GM10266 (cell line): ENCODE results near the gene ZNF101.
"Not testable (repeated sequence)": the region's sequence is repeated elsewhere in the genome, so short reads cannot be mapped to it uniquely, and the experiment has no call there.

Experiments
- DNase-seq: peaks from one replicate; pipeline ENCODE4 v3.0.0; 2012; ENCODE audit errors: extremely low spot score
- TF ChIP-seq, protein P1 (sequence below): IDR thresholded peaks from 2 replicates; pipeline ENCODE4 v1.5.1; 2012; ENCODE audit warnings: mild to moderate bottlenecking, low read depth; ENCODE audit not compliant: control insufficient read depth, insufficient read depth; ENCODE audit errors: missing control alignments

Gene ZNF101

DNA sequence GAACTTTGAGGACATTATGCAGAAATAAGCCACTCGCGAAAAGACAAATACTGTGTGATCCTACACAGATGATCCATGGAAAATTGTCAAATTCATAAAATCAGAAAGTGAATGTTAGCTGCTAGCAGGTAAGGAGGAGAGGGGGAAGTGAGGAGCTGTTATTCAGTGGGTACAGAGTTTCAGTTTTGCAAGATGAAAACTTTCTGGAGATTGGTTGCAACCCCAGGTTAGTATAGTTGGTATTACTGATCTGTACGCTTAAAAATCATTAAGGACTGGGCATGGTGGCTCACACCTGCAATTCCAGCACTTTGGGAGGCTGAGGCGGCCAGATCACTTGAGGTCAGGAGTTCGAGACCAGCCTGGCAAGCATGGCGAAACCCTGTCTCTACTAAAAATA lies 17.9 kb downstream of the ZNF101 start:
- TF ChIP-seq, protein P1, sequence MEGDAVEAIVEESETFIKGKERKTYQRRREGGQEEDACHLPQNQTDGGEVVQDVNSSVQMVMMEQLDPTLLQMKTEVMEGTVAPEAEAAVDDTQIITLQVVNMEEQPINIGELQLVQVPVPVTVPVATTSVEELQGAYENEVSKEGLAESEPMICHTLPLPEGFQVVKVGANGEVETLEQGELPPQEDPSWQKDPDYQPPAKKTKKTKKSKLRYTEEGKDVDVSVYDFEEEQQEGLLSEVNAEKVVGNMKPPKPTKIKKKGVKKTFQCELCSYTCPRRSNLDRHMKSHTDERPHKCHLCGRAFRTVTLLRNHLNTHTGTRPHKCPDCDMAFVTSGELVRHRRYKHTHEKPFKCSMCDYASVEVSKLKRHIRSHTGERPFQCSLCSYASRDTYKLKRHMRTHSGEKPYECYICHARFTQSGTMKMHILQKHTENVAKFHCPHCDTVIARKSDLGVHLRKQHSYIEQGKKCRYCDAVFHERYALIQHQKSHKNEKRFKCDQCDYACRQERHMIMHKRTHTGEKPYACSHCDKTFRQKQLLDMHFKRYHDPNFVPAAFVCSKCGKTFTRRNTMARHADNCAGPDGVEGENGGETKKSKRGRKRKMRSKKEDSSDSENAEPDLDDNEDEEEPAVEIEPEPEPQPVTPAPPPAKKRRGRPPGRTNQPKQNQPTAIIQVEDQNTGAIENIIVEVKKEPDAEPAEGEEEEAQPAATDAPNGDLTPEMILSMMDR = no peak
- no peak for DNase-seq

DNA sequence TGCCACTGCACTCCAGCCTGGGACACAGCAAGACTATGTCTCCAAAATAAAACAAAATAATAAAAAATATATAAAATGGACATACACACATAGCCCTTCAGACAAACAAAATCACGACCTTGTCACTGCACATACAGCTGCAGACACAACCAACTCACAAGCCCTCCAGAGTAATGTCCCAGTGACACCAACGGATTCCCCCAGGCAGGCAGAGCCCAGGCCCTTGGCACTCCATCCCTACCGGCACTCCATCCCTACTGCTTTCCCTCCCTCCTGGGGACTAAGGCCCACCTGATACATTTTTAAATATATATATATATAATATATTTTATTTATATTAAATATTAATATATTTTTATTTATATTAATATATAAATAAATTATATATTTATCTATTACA lies 18.5 kb downstream of the ZNF101 start:
- TF ChIP-seq, protein P1 = no peak
- no peak for DNase-seq

DNA sequence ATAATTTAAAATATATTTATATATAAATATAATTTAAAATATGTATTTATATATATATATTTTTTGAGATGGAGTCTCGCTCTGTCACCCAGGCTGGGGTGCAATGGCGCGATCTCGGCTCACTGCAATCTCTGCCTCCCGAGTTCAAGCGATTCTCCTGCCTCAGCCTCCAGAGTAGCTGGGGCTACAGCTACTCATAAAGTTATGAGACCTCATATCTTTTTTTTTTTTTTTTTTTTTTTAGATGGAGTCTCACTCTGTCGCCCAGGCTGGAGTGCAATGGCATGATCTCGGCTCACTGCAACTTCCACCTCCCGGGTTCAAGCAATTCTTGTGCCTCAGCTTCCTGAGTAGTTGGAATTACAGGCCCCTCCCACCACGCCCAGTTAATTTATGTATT lies 20.4 kb downstream of the ZNF101 start:
- DNase-seq = not testable (repeated sequence)

DNA sequence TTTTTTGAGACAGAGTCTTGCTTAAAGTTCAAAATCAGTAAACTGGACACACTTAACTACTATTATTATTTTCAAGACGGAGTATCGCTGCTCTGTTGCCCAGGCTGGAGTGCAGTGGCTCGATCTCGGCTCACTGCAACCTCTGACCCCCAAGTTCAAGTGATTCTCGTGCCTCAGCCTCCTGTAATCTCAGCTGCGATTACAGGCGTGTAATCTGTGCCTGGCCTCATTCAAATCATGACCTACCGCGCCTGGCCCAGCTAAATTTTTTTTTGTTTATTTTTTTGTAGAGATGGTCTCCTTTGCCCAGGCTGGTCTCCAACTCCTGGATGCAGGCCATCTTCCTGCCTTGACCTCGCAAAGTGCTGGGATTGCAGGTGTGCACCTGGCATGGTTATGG lies 23.0 kb downstream of the ZNF101 start:
- TF ChIP-seq, protein P1 = no peak
- DNase-seq = no peak

DNA sequence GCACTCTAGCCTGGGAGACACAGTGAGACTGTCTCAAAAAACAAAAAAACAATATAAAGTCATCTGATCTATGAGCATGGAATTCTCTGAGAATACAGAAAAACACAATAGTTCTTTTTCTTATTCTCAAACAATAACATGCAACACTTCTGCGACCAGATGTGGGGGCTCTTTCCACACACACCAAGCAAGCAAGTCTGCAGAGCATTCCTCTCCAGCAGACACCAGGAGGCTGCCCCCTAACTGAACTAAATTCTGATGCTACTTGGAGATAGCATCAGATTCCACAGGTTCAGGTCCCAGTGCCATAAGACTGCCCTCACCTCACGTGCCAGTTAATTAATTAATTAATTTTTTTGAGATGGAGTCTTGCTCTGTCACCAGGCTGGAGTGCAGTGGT lies 27.7 kb downstream of the ZNF101 start:
- DNase-seq = no peak
- TF ChIP-seq, protein P1 = no peak

DNA sequence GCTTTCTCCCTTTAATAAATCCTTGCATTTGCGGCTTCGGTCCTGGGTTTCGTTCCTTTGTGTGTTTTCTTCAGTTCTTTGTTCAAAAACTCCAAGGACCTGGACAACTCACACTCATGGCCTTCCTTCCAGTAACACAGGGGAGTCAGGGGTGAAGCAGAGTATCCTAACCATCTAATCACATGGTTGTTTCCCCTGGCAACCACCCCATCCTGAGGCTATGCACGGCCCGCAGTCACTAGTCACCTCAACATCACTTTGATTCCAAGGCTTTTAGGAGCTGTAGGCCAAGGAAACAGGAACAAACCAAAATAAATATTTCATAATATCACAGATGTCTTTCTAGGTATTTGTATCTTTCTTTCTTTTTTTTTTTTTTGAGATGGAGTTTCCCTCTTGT lies 28.9 kb downstream of the ZNF101 start:
- TF ChIP-seq, protein P1 = no peak

DNA sequence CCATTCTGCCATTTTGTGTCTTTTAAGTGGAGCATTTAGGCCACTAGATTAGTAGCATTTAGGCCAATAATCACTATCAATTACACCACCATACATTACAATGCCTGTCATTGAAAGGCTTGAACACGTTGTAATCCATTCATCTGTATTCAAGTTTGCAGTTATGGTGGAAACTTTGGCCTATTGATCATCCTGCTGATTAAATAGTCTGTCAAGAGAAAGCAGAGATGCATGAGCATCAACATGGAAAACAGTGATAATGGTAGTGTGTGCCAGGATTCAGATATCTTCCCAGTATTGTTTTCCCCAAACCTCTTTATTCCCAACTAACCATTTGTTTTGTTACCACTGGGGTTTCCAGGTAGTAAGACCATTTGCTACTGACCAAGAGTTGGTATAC lies 31.9 kb downstream of the ZNF101 start:
- not testable (repeated sequence) for DNase-seq

More for the DNA sequence above, 28.9 kb downstream of the ZNF101 start:
- DNase-seq = no peak

DNA sequence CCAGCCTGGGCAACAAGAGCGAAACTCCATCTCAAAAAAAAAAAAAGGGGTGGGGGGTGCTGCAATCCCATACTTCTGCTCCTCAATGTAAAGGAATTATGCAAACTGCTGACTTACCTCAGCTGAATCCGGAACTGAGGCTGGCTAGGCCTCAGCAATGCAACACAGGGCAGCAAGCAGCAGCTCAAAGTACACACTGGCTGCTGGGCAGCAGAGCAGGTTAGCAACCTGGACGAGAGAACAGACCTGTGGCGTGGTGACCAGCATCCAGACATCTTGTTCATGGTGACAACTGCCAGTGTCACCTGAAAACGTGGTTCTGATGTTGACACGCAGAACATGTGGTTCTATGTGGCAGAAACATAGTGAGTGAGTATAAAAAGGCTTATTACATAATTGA lies 36.2 kb downstream of the ZNF101 start:
- TF ChIP-seq, protein P1 = no peak

More for the DNA sequence above, 36.2 kb downstream of the ZNF101 start:
- no peak for DNase-seq
